Esophagus muscularis mucosa (tissue), 3 donors: ENCODE data around the gene DNAI1.

Experiments used
- CTCF ChIP-seq, 3 experiments: fragments of 200-600 bp in 2 of 3; fragments of 450-650 bp in 1 of 3; sonication (generic) in 2 of 3; IDR thresholded peaks; one replicate each; pipeline ENCODE4 v1.5.1; 2017 to 2019; ENCODE audit warnings: antibody characterized with exemption in 3 of 3, mild to moderate bottlenecking in 2 of 3, moderate library complexity in 1 of 3
- POLR2AphosphoS5 ChIP-seq, 2 donors: sonication (generic); formaldehyde crosslinking; IDR thresholded peaks; one replicate each; pipeline ENCODE4 v1.6.1; 2017; ENCODE audit warnings: antibody characterized with exemption in 2 of 2

DNA sequence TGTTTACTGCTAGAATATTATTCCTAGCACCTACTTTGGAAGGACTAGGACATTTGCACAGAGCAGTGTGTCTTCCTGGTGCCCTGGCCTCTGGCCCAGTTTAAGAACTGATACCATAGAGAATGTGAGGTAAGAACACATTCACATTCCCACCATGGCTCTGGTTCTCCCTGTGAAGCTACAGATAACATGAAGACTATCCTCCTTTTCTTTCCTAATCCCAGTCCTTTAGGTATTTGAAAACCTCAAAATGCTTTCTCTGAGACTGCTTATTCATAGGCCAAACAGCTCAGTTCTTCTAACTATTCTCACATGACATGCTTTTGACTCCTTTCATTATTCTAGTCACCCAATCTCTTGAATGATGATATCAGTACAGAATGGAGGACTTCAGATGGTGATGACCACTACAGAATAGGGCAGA, 12.1 kb upstream of the DNAI1 start:
- TF ChIP-seq CTCF (IDR thresholded peaks at IDR 0.05) (no peak), POLR2AphosphoS5 (IDR thresholded peaks at IDR 0.05) (no peak)
